HG03571 (cell line): ENCODE measurements around the gene SERPINI1.
"Not testable (repeated sequence)": the region's sequence is repeated elsewhere in the genome, so short reads cannot be mapped to it uniquely, and the experiment has no call there.

Source experiments
- ATAC-seq: cut with Tn5 transposase; IDR thresholded peaks from one replicate; pipeline ENCODE4 v1.9.1; 2021; ENCODE audit not compliant: unreplicated experiment

Gene SERPINI1

DNA sequence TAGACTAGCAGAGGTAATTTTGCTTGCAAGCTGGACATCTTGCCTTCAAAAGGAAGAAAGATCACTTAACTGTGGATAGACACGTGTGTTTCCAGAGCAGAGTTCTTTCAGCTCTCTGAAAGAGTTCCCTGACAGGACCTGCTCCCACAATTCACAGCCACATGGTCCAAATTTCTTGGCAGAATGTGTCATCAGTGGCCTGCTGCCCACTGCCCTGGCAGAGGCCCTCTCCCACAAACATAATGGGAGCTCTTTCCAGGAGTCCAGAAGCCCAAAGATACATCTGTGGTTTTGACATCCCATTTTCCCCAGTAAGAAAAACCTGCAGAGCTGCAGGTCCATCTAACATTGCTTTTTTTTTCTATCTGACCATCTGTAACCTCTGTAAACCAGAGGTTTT is 48.3 kb downstream of the SERPINI1 start:
- no peak for ATAC-seq

DNA sequence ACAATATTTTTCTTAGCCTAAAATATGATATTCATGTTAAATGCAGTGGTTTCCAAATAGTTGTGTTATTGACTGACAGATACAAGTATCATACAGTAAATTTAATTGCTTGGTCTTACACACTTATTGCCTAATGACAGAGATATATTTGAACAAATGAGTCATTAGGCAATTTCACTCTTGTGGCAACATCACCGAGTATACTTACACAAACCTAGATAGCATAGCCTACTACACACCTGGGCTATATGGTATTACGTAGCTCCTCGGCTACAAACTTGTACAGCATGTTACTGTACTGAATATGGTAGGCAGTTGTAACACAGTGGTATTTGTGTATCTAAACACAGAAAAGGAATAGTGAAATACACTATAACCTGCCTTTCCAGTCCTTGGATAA is 50.3 kb downstream of the SERPINI1 start:
- ATAC-seq = no peak

DNA sequence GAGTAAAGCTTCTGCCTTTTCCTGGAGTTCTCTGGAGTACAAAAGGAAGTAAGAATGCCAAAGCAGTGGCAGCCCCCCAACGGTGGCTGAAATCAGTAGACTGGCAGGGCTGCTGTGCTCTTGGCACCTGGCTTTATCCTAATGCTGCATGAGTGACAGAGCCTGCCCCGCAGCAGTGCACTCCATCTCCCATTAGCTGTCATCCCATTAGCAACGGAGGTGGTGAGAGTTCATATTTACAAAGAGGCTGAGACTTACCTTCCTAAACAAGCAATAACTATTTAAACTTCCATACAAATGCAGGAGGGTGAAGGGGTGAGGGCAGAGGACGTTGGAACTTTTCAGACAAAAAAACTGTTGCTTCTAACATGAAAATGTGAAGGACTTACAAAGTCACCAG is 51.9 kb downstream of the SERPINI1 start:
- no peak for ATAC-seq

DNA sequence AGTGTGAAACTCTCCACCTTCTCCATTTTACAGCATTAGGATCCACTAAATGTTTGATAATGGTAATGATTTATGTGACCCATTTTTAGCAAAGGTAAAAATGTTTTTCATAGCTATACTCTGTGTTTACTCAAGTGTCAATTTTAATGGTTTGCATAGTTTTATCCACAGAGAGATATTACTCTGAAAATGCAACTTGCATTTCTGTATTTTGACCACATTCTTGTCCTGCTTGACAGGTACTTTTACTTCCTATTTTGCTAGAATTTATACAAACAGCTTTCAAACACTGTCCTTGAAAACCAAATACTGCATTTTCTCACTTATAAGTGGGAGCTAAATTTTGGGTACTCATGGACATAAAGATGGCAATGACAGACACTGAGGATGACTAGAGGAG is 62.9 kb downstream of the SERPINI1 start:
- ATAC-seq = no peak

DNA sequence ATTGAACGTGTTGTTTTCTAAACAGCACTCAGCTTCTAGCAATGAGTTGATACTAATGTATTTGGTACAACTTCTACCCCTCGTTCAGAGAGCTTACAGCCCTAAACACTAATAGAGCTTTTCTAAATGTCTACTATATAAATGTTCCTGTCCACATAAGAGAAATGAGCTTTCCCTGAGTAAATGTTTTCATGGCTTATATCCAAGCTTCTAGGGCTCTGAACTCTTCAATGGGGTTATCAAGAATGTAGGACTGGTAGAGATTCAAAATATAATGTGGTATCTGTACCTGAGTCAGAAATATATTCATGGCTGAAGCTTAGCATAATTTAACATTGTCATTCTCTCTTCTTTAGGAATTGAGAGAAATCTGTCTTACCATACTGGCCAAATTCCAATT is 73.4 kb downstream of the SERPINI1 start:
- ATAC-seq = no peak

DNA sequence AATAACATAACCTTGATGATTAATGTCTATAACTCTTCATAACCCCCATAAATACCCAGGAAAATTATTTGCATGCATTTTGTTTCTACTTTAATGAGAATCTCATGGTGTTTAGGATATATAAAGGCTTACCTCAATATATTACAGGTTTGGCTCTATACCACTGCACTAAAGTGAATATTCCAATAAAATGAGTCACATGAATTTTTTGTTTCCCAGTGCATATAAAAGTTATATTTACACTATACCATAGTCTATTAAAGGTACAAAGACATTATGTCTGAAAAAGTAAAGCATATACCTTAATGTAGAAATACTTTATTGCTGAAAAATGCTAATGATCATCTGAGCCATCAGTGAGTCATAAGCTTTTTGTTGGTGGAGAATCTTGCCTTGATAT is 74.7 kb downstream of the SERPINI1 start:
- no peak for ATAC-seq

DNA sequence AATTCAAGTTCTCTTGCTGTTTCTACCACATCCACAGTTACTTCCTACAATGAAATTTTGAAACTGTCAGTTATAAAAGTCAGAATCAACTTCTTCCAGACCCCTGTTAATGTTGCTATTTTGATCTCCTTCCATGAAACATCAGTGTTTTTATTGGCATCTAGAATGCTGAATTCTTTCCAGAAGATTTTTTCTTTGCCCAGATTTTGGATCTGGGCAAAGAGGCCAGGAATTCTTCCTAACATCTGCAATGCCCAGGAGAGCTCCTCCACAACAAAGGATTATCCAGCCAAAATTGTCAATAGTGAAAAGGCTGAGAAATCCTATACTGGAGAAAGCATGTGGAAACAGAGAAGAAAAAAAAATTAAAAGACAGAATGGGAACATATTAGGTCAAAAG is 75.5 kb downstream of the SERPINI1 start:
- no peak for ATAC-seq

DNA sequence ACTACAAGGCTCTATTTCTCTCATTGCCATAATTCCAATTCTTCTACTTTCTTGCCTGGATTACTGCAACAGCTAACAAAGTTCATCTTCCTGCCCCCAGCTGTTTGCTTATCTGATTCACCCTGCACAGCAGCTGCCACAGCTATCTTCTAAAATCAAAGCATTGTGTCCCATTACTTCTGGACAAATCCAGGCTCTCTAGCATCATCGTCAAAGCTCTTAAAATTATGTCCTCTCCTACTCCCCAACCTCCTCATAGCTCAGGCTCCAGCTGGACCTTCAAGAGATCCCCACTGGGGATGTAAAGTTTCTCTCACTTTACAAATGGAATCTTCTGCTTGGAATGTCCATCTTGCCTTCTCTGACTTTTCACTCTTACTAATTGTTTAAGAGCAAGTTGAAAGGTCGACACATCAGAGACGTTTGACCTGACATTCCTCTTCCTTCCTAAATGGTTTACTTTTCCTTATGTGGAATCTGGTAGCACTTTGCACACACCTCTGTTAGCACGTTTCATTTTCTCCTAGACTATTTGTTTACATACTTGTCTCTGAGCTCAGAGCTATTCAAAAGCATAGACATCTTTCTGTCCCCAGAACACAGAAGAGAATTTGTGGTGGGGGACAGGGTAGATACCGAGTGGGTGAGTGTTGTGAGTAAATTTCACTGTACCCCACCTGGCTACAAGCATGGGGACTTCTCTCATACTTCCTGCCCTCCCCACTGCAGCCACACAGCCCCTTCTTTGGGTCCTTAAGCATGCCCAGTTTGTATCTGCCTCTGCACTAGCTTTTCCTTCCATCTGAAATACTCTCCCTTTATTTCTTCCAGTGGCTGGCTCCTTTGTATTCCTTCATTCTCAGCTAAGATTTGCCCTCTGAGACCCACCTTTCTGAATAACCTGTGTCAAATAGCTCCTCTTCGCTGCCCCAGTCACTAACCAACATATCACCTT is 77.9 kb downstream of the SERPINI1 start:
- ATAC-seq = no peak

DNA sequence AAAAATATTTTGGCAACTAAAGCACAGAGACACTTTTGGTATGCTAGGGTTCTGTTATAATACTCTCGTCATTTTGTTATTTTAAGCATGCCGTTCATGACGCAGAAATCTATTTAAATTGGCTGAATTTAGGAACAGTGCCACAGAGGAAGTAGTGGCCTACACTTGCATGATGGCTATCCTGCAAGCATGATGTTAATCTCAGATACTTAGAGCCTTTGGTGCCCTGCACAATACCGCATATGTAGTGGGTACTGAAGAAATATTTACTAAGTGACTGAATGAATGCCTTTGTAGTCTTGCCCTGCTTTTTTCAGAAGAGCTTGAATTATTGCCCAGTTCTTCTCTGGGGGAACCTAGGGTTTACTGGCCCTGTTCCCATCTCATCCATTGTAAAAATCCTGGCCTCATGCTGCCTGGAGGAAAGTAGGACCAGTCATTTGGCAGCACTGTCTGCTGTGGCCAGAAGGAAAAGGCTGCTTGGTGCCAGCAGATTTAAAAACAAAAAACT is 79.0 kb downstream of the SERPINI1 start:
- no peak for ATAC-seq

DNA sequence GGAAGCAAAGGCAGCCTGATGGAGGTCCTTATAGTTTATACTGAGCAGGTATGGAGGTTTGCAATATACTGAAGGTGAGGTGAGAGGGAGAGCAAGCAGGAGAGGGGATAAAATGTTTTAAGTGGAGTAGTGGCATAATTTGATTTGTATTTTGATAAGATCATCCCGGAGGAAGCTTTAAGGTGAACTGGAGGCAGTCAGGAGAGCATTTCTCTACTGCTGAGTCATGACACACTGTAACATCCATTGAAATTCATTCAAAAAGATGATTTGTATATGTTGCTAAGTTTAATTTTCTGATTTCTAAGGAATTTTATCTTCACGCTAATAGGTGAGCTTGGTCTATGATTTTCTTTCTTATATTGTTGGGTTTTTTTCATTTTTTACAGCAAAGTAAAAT is 81.4 kb downstream of the SERPINI1 start:
- ATAC-seq = no peak

DNA sequence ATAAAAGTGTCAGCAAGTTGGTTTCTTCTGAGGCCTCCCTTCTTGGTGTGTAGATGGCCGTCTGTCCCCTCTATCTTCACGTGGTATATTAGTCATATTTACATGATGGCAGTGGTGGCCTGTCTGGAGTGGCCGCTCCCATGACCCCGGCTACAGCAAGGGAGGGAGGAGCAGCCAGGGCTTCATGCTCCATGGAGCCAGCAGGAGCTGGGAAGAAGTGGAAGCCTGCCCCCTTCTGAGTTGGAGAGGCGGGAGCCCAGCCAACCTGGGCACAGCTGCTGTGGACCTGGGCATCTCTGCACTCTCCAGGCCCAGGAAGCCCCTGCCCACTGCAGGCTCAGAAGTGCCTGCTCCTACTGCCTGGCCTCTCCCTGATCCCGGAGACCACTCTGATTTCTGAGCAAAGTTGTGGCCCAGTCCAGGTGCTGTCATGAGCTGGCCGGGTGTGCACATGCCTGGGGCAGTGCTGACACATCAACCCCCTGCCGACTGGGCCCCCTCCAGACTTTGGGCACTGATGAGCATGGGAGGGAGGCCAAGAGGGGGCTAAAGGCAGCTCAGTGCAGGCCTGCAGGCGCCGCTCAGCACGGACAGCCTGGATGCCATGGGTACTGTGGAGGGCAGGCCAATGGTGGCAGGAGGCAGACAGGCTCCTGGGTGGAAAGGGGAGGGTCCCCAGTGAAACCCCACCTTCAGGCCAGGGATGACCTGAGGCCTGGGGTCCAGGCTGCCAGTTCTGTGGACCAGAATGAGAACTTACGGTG is 84.8 kb downstream of the SERPINI1 start:
- ATAC-seq = no peak

DNA sequence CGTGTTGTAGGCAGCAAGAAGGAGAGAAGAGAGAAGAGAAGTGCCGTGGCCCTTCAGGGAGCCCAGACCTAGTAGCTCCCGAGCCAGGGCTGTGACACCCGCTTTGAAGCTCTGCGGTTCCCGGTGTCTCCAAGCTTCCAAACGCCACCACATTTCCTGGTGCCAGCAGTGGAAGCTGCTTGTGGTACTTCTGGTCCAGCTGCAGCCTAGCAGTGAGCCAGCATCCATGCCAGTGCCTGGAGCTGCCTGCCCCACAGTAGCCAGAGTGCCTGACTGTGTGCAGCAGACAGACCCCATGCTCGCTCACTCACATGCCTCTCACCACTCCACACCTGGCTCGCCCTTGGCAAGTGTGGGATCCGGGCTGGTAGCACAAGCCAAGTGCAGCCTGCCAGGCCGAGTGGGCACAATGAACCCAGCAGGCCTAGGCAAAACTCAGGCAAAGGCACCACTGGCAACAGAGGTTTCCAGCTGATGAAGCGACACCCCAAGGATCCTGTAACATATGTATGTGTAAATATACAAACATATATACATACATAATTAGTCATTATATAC is 85.8 kb downstream of the SERPINI1 start:
- ATAC-seq = no peak

DNA sequence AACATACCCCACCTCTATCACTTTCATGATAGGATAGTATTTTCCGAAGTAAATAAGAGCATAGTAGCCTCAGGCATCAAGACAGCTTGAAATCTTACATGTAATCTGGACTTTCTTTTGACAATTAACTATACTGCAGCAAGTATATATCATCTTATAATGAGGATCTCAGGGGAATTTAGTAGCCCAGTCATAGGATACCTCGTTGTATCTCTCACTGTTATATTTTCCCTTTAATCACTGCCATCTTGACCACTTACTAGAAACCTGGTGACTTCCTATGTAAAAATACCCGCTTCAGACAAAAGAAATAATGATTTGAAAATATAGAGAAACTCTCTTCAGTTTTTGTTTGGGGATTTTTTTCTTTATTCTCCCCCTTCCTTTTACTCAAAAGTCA is 88.2 kb downstream of the SERPINI1 start:
- ATAC-seq = no peak

DNA sequence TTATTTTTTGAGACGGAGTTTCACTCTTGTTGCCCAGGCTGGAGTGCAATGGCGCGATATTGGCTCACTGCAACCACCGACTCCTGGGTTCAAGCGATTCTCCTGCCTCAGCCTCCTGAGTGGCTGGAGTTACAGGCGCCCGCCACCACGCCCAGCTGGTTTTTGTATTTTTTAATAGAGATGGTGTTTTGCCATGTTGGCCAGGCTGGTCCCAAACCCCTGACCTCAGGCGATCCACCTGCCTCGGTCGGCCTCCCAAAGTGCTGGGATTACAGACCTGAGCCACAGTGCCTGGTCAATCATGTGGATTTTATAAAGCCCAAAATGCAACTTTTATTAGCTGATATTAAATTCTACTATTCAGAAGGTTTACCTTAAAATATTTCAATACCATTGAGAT is 92.1 kb downstream of the SERPINI1 start:
- ATAC-seq = not testable (repeated sequence)

DNA sequence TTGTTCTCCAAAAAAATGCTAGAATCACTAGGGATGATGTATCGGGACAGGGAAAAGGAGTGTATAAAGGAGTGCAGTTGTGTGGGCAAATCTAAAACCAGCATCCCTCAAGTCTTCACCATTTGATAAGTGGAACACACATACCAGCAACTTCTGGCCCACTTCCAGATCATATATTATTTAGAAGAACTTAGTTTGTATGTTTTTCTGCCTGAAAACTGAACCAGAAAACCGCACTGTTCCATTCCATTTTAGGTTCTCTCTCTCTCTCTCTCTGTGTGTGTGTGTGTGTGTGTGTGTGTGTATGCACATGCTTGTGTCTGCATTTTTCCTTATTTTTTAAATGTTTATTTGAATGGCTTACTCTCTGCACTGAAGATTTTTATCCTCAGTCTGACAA is 93.5 kb downstream of the SERPINI1 start:
- no peak for ATAC-seq

DNA sequence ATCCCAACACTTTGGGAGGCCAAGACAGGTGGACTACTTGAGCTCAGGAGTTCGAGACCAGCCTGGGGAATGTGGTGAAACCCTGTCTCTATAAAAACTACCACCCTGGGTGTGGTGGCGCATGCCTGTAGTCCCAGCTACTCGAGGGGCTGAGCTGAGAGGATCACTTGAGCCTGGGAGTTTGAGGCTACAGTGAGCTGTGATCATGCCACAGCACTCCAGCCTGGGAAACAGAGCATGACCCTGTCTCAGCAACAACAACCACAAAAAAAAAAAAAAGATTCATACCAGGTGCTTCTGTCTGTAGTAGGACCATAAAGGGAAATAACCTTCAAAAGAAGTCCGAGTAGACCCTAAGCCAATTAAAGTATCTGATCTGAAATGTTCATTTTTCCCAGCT is 94.5 kb downstream of the SERPINI1 start:
- ATAC-seq = no peak

DNA sequence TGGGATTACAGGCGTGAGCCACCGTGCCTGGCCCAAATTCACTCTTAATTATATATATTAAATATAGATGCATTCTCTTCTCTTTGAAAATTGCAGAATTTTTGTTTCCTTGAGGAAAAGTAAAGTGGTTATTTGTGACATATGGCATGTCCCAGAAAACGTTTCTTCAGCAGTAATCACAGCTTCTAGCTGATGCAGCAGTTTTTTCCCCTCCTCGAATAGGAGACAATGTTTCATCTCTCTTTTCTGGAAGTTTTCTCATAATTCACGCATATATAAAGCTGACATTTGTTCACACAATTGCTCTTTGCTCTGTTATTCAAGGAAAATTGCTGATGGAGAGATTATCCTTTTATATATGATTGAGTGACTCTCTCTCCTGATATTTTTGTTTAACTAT is 99.8 kb downstream of the SERPINI1 start:
- no peak for ATAC-seq

DNA sequence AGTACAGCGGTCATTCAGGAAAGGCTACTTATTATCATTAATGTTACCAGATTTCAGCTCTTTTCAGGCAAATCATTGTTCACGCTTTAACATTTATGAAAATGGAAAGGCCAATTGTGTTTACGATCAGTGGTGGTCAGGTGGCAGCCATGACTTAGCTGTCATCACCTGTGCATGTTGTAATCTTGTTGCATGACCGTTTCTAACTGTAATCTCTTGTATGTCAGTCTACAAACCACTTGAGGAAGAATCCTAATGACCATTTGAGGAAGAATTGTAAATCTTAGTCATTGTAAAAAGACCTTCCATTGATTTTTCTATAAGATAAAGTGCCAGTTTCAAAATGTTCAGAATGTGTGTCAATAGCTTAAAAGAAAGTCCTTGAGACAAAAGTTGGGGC is 100.4 kb downstream of the SERPINI1 start:
- ATAC-seq = no peak

DNA sequence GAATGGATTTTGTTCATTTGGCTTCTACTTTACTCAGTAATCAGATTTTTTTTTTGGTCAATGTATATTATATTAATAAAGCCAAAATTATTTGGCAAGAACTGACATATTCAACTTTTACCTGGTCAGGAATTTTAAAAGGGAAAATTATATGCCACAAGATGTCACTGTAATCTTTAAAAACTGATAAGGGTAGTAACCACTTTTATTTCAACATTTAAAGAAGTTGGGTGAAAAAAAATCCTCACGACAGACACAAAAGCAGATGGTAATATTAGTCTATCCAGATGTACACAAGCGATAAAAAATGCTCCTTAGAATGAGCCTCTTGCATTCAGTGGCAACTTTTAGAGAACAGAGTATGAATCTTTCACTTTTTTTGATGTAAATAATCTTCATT is 101.9 kb downstream of the SERPINI1 start:
- ATAC-seq = no peak

DNA sequence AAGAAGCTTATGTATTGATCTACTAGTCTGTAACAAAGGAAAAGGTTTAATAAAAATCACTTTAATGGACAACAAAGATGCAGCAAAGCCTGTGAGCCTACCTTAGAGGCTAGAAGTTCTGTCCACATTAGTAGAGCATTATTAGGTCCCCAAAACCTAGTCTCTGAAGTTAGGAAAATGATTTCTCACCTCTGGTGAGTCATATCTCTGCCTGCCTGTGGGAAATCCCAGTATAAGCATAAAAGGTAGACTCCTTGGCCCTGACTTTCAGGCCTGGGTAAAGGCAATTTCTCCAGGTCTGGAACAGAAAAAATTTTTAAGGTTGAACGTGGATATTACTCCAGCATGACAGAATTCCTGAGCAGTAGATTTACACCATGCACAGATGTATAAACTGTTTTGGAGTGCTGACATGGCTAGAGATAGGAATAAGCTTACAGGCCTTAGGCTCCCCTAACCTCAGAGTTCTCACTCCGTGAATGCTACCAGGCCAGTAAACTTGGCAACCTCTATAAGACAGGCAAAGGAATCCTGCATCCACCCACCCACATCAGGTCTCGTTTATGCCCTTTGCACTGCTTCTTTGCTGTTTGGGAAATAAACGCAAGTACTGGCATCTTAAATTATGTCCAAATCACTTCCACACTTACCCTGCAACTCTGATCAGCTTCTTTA is 104.1 kb downstream of the SERPINI1 start:
- no peak for ATAC-seq

DNA sequence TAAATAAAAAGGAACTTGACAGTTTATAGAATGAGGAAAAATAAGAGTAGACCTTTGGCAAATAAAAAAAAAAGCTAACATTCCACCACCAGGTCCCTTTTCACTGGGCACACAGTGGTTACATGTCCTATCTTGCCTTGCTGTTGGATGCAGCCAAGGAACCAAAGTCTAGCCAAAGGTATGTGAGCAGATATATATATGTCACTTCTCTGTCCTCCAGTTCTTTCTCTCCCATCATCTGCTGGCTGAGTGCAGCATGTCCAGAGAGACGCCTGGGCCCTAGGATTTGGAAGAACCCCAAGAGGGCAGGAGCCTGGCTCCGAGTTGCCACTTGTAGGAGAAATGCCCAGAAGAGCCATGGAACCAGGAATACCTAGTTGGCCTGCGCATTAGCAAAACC is 104.7 kb downstream of the SERPINI1 start:
- no peak for ATAC-seq
